Progenitor cell of endocrine pancreas (in vitro differentiated cells): ENCODE results near the gene POSTN. TPM values are rescaled to one million over a fixed set of nuclear protein-coding genes. Genes with fewer than 3 reads are reported as not detected.
A peak's percentile ranks its signal among the peaks of the same experiment; 100 is the strongest.

Source experiments
- DNase-seq: peaks from one replicate; pipeline ENCODE4 v3.0.0; 2021; ENCODE audit warnings: low spot score; ENCODE audit not compliant: unreplicated experiment
- H3K27ac Mint-ChIP-seq: 2 replicates; pipeline ENCODE4 v1.8.0; 2021; ENCODE audit warnings: mild to moderate bottlenecking, moderate library complexity, mixed read lengths
- H3K27me3 Mint-ChIP-seq: 2 replicates; pipeline ENCODE4 v1.8.0; 2021; ENCODE audit warnings: mixed read lengths
- H3K36me3 Mint-ChIP-seq: 2 replicates; pipeline ENCODE4 v1.8.0; 2022; ENCODE audit warnings: mixed read lengths; ENCODE audit not compliant: insufficient read depth
- H3K4me1 Mint-ChIP-seq: 2 replicates; pipeline ENCODE4 v1.8.0; 2021; ENCODE audit warnings: low read depth, mixed read lengths
- H3K4me3 Mint-ChIP-seq: 2 replicates; pipeline ENCODE4 v1.8.0; 2021; ENCODE audit warnings: low read depth, mild to moderate bottlenecking, moderate library complexity, mixed read lengths
- H3K9me3 Mint-ChIP-seq: 2 replicates; pipeline ENCODE4 v1.8.0; 2021; ENCODE audit warnings: low read depth, mixed read lengths
- long read RNA-seq: library from polyadenylated mRNA; unstranded; transcript quantifications from one replicate; pipeline ENCODE4 v2.0.0, GENCODE V29; 2020
- total RNA-seq: library from RNA; stranded (reverse); gene quantifications from 2 replicates; pipeline ENCODE4 v1.2.1, GENCODE V29; 2021
- TF ChIP-seq, protein P1 (sequence below): fragments of 200-600 bp; sonication (generic); IDR thresholded peaks from one replicate; pipeline ENCODE4 v1.5.0; 2021; ENCODE audit warnings: antibody characterized with exemption, mild to moderate bottlenecking; ENCODE audit not compliant: unreplicated experiment

Gene POSTN, protein sequence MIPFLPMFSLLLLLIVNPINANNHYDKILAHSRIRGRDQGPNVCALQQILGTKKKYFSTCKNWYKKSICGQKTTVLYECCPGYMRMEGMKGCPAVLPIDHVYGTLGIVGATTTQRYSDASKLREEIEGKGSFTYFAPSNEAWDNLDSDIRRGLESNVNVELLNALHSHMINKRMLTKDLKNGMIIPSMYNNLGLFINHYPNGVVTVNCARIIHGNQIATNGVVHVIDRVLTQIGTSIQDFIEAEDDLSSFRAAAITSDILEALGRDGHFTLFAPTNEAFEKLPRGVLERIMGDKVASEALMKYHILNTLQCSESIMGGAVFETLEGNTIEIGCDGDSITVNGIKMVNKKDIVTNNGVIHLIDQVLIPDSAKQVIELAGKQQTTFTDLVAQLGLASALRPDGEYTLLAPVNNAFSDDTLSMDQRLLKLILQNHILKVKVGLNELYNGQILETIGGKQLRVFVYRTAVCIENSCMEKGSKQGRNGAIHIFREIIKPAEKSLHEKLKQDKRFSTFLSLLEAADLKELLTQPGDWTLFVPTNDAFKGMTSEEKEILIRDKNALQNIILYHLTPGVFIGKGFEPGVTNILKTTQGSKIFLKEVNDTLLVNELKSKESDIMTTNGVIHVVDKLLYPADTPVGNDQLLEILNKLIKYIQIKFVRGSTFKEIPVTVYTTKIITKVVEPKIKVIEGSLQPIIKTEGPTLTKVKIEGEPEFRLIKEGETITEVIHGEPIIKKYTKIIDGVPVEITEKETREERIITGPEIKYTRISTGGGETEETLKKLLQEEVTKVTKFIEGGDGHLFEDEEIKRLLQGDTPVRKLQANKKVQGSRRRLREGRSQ
- 1.5 and 2.0 TPM in 2 replicates for total RNA-seq
- long read RNA-seq, partial matches to known transcripts: 6 of 9 reads
- long read RNA-seq, other reads (novel, unspliced or antisense): 1 of 9 reads

DNA sequence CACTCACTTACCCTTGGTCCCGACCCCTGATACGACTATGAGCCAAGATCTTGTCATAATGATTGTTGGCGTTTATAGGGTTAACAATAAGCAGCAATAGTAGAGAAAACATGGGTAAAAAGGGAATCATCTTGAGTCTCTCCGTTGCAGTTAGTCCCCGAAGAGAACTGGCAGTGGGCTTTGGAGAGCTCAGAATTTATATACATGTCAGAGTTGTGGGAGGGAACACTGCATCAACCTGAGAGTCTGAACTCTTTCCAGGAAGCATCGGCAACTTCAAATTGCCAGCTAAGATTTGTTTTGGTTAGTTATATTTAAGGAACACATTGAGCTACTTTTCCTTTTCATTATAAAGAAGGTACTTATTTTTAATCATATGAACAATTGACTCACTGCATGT lies at the start of gene POSTN:
TSS of gene POSTN (minus strand) at position 172 of the 400 bp plus-strand sequence. CDS start at position 130, 42 bp downstream.
- no peak within 1 kb of the TSS for H3K4me3 Mint-ChIP-seq
- no peaks in the 10 kb centered on the region for H3K4me1 Mint-ChIP-seq
- no peaks in the 10 kb centered on the region for H3K36me3 Mint-ChIP-seq
- DNase-seq: no peak
- no peak within 1 kb of the TSS for H3K27ac Mint-ChIP-seq
- no peaks in the 10 kb centered on the region for H3K9me3 Mint-ChIP-seq
- TF ChIP-seq, protein P1, sequence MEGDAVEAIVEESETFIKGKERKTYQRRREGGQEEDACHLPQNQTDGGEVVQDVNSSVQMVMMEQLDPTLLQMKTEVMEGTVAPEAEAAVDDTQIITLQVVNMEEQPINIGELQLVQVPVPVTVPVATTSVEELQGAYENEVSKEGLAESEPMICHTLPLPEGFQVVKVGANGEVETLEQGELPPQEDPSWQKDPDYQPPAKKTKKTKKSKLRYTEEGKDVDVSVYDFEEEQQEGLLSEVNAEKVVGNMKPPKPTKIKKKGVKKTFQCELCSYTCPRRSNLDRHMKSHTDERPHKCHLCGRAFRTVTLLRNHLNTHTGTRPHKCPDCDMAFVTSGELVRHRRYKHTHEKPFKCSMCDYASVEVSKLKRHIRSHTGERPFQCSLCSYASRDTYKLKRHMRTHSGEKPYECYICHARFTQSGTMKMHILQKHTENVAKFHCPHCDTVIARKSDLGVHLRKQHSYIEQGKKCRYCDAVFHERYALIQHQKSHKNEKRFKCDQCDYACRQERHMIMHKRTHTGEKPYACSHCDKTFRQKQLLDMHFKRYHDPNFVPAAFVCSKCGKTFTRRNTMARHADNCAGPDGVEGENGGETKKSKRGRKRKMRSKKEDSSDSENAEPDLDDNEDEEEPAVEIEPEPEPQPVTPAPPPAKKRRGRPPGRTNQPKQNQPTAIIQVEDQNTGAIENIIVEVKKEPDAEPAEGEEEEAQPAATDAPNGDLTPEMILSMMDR: no peak
- H3K27me3 Mint-ChIP-seq: no peaks in the 10 kb centered on the region

DNA sequence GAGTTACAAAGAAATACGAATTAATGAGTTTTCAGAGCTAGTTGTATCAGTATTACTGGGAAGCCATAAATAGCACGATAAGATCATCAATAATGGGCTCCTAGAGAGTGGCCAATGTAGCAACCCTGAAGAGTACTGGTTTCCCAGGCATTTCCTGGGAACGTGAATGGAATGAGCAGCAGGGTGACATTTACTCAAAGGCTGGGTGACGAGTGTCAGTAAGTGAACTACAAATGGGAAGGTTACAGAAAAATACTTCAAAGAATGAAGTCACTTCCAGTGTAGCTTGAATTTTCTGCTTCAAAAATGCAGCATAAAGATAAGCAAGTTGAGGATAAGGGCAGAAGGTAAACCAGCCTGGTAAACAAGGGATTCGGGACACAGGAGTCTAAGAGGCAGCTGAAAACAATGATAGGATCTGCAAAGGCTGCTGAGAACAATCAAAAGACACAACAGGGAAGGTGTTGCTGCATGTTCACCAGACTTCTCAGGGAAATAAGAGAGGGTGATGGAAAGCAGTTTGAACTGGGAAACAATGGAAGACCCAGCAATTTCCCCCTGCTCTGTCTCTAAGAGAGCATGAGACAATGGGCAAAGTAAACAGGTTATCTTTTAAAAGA lies 48.6 kb upstream of the POSTN start:
- peaks cover 21% of the 10 kb centered on the region for H3K4me1 Mint-ChIP-seq
- DNase-seq: no peak

DNA sequence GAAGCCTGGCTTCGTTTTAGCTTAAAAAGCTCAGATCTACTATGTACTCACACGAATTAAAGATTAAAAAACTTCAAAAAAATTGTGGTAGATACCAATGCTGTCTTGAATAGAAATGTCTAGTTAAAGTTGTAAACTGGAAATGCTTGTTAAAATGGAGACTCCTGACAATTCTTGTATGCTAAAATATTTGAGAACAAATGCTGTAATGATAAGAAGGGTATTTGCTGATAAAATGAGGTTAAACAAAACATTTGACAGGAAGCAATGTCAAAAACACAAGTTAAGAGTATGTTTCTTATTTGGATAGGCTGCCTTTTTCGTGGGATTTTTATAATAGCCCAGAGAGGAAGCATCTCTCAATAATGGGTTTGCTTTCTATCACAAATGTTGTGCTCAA lies 48.0 kb upstream of the POSTN start:
- DNase-seq: no peak
- H3K36me3 Mint-ChIP-seq: no peaks in the 10 kb centered on the region
- TF ChIP-seq, protein P1: no peak
- no peaks in the 10 kb centered on the region for H3K27me3 Mint-ChIP-seq
- peak overlapping the region; percentile 35 for H3K4me3 Mint-ChIP-seq
- peak overlapping the region; percentile 80 for H3K27ac Mint-ChIP-seq
- peaks cover 21% of the 10 kb centered on the region for H3K4me1 Mint-ChIP-seq
- H3K9me3 Mint-ChIP-seq: no peaks in the 10 kb centered on the region

More for the DNA sequence above, 48.6 kb upstream of the POSTN start:
- Mint-ChIP-seq H3K9me3 (no peaks in the 10 kb centered on the region), H3K27me3 (no peaks in the 10 kb centered on the region), H3K27ac (peak overlapping the region; percentile 80), H3K4me3 (peak overlapping the region; percentile 35), H3K36me3 (no peaks in the 10 kb centered on the region)
- TF ChIP-seq, protein P1: no peak

DNA sequence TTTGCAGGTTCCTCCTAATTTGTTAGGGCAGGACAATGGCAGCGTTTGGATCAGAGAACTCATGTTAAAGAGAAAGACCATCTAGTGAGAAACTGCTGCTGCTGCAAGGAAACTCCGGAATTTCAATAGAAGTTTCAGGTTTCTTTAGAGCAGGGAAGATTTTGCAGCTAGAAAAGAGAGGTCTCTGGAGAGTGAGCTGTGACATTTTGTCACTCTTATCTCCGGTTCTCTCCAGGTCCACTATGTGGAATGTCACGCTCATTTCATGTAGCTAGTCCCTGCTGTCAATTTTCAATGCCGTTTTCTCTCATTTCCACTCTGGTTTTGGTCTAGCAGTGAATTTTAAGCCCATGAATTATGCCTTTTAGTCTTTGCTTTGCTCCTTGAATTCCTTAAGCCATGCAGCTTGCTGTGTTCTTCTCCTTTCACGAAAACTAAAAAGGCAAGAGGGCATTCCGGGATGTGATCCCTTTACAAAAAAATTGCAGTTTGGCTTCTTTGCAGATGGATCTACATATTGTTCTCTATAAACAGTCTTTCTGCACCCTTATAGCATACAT lies 46.7 kb upstream of the POSTN start:
- no peak for DNase-seq
- H3K36me3 Mint-ChIP-seq: no peaks in the 10 kb centered on the region
- H3K9me3 Mint-ChIP-seq: no peaks in the 10 kb centered on the region
- no peak overlapping the region for H3K27ac Mint-ChIP-seq
- H3K4me3 Mint-ChIP-seq: no peak overlapping the region
- H3K4me1 Mint-ChIP-seq: peaks cover 23% of the 10 kb centered on the region
- TF ChIP-seq, protein P1: no peak
- no peaks in the 10 kb centered on the region for H3K27me3 Mint-ChIP-seq

DNA sequence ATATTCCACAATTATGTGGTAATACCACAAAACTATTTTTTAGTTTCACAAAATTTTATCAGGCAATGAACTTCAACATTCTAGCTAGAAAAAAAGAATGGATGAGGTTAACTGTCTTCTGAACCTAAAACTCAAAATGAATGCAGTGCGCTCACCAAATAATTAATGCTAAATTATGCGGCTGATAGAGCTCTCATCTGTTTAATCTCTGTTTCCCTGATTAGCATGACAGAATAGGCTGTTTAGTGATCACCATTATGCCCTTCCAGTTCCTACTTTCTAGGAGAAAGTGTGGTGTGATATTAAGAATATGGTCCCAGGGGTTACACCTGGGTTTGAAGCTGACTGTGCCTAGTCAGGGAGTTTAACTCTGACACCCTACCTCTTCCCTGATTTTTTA lies 42.8 kb upstream of the POSTN start:
- TF ChIP-seq, protein P1: no peak
- H3K36me3 Mint-ChIP-seq: peaks cover 2% of the 10 kb centered on the region
- DNase-seq: no peak
- no peaks in the 10 kb centered on the region for H3K27me3 Mint-ChIP-seq
- H3K4me3 Mint-ChIP-seq: no peak overlapping the region
- no peak overlapping the region for H3K27ac Mint-ChIP-seq
- no peaks in the 10 kb centered on the region for H3K9me3 Mint-ChIP-seq
- peaks cover 12% of the 10 kb centered on the region for H3K4me1 Mint-ChIP-seq
